Measurements from ENCODE around the gene PDSS2.

The PDSS2 gene

GRCh38 chr6:107248147-107248546, 211.2 kb downstream of the PDSS2 start:
- no peak for DNase-seq

GRCh38 chr6:107246972-107247615, 212.3 kb downstream of the PDSS2 start:
- no peak for DNase-seq

- DNase-seq: no peak
Observed at GRCh38 chr6:107246249-107246971, 213.0 kb downstream of the PDSS2 start.

- no peak for DNase-seq
Observed at GRCh38 chr6:107244742-107245480, 214.5 kb downstream of the PDSS2 start.

- no peak for DNase-seq
Observed at GRCh38 chr6:107244082-107244741, 215.2 kb downstream of the PDSS2 start.

- DNase-seq: no peak
Observed at GRCh38 chr6:107243471-107243870, 215.9 kb downstream of the PDSS2 start.

GRCh38 chr6:107237992-107238660, 221.2 kb downstream of the PDSS2 start:
- no peak for DNase-seq

- no peak for DNase-seq
Observed at GRCh38 chr6:107235511-107235910, 223.9 kb downstream of the PDSS2 start.

- no peak for DNase-seq
Observed at GRCh38 chr6:107235007-107235406, 224.4 kb downstream of the PDSS2 start.

GRCh38 chr6:107231243-107231642, 228.1 kb downstream of the PDSS2 start:
- no peak for DNase-seq

- DNase-seq: no peak
Observed at GRCh38 chr6:107230448-107230847, 228.9 kb downstream of the PDSS2 start.

- no peak for DNase-seq
Observed at GRCh38 chr6:107230024-107230423, 229.3 kb downstream of the PDSS2 start.

- DNase-seq: no peak
Observed at GRCh38 chr6:107228754-107229153, 230.6 kb downstream of the PDSS2 start.

GRCh38 chr6:107221519-107221918, 237.8 kb downstream of the PDSS2 start:
- DNase-seq: no peak

- no peak for DNase-seq
Observed at GRCh38 chr6:107219851-107220250, 239.5 kb downstream of the PDSS2 start.

GRCh38 chr6:107218142-107218541, 241.2 kb downstream of the PDSS2 start:
- no peak for DNase-seq

- no peak for DNase-seq
Observed at GRCh38 chr6:107217248-107217647, 242.1 kb downstream of the PDSS2 start.

- DNase-seq: no peak
Observed at GRCh38 chr6:107216197-107216933, 243.0 kb downstream of the PDSS2 start.

- DNase-seq: no peak
Observed at GRCh38 chr6:107215334-107215733, 244.0 kb downstream of the PDSS2 start.

- no peak for DNase-seq
Observed at GRCh38 chr6:107214655-107215054, 244.7 kb downstream of the PDSS2 start.

GRCh38 chr6:107209406-107210305, 249.7 kb downstream of the PDSS2 start:
- DNase-seq: no peak

Data from CD4-positive, alpha-beta T cell treated with Interleukin-21 for 1 hour (primary cell).